A549 treated with RU486 at 1 μM for 4 hours (cell line): ENCODE data around the gene AMN1. TPM values are rescaled to one million over a fixed set of nuclear protein-coding genes. Genes with fewer than 3 reads are reported as not detected.

Experiments used
- total RNA-seq: library from RNA; stranded (reverse); fragments of 200-300 nt; extraction: Qiagen RNA extraction; gene quantifications from 5 replicates; pipeline ENCODE4 v1.2.3, GENCODE V29; 2022; ENCODE audit warnings: low read depth

The AMN1 gene
- total RNA-seq: 8.8 to 15.0 TPM (median 11.9 TPM) in 5 replicates

DNA sequence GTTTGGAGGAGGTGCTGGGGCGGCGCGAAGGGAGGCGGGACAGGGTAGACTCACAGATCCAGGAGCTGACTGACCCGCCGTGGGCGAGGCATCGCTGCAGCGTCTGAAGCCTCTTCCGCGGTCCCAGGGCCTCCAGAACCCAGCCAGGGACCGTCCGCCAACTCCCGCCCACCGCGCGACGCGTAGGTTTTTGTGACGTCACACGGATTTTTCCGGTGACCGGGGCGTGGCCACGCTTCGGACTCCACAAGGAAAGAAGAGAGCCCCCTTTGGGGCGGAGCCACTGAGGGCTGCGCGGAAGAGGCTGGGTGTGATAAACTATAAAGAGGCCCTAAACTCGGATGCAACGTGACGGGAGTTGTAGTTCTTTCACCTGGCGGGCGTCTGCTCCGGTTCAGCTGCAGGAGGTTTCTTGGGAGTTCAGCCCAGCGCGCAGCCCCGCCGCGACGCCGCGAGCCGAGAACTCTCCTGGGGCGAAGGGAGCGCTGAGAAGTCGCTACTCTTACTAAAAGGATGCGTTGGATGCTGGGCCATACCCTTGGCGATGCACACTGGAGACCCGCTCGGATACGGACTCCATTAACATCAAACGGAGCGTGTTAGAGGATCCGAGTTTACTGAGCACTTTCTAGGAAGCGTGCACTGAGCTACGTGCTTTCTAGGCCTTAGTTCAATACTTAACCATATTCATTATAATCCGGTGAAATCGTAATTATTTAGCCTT lies at the start of gene AMN1:
AMN1 (minus strand) TSS at position 105 of the 724 bp plus-strand sequence; CDS start at position 92, 13 bp downstream.

DNA sequence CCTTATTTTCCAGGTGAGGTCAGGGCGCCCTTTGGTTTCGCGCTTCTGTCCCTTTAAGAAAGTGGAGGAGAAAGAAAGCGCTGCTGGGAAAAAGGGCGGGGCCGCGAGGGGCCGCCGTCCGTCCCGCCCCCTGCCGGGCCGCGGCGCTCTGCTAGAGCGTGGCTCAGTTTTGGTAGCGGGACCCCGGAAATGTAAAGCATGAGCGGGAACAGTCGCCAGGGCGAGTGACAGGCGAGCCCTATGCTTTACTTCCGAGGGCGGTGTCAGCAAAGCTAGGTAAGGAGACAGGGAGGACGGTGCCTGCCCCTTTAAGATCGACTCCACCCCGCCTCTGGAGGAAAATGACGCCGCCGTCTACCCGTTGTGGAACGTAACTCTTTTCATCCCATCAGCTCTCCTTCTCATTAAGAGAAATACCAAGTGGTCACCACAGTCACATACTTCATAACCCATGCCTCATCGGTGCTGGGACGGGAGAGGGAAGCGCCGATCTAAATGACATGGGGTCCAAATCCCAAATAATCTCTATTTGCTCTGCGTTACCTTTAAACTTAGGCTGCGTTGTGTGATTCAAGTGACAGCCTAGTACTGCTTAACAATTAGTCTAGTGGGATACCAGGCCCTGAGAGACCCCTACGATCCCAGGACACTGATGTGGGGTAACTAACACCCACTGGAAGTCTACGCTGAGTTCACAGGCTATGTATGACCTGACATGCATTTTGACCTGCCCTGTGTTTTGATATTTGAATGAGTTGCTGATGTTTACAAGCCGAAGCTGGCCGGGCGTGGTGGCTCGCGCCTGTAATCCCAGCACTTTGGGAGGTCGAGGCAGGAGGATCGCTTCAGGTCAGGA lies 69.5 kb downstream of the AMN1 start, which contains the start of gene ETFBKMT:
ETFBKMT (plus strand) TSS at position 602 of the 856 bp plus-strand sequence. CDS start 2,266 bp downstream, outside the sequence.

Other genes with a start within 250 kb of the AMN1 start
- gene DENND5B, start 137.9 kb downstream of the AMN1 start, total RNA-seq: 11.3 to 17.5 TPM (median 15.9 TPM) in 5 replicates
- 0.64 to 1.2 TPM (median 0.87 TPM) in 5 replicates for gene ETFBKMT, start 69.3 kb downstream of the AMN1 start, total RNA-seq
- gene RESF1, start 230.4 kb upstream of the AMN1 start, total RNA-seq: 11.7 to 26.2 TPM (median 21.8 TPM) in 5 replicates